SH-SY5Y (cell line): ENCODE data around the gene RPS6KA2.

Experiments
- GATA2 ChIP-seq: IDR thresholded peaks from 2 replicates; pipeline ENCODE4 v1.6.1; 2011; ENCODE audit warnings: mild to moderate bottlenecking, low read depth, low read length
- GATA3 ChIP-seq: IDR thresholded peaks from 2 replicates; pipeline ENCODE4 v1.6.1; 2011; ENCODE audit warnings: low read depth, mild to moderate bottlenecking, low read length, moderate library complexity

DNA sequence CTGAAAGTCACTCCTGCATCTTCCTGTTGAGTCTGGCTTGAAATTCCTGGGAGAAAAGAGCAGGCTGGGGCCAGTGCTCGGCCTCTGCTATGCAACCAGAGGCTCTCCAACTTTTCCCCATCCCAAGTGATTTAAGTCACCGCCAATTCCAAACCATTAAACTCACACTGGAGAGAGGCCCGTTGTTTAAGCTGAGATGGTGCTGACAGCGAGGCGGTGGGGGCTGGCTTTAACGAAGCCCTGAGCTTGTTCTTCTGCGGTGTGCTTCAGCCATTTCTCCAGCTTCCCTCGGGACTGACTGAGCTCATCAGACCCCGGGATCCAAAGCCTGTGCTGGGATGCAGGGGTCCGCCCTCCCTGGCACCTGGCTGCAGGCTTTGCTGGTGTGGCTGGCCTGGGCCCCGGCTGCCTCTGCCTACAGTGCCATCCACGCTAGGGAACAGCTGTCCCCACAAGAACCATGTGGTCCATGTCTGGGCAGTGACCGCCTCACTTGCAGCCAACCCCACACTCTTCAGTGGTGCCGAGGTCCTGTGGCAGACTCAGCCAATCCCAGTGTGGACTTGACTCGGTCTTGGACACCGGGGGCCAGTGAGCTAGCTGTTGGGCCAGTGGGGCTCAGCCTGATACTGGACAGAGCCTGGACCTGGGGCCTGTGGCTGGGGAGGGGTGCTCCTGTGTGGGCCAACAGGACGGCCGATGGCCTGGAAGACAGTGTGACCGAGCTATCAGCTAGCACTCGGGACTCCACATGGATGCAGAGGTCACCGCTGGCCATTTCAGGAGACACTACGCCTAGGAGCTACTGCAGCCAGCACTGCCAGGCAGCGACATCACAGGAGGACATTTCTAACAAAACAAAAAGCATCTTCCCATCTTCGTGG lies 61.7 kb downstream of the RPS6KA2 start:
- TF ChIP-seq GATA3 (no peak), GATA2 (no peak)
